ENCODE results near the gene RBFOX2. TPM values are rescaled to one million over a fixed set of nuclear protein-coding genes. Genes with fewer than 3 reads are reported as not detected.

Gene RBFOX2
- total RNA-seq, 2 donors from 2014 or later: 104 to 120 TPM

DNA sequence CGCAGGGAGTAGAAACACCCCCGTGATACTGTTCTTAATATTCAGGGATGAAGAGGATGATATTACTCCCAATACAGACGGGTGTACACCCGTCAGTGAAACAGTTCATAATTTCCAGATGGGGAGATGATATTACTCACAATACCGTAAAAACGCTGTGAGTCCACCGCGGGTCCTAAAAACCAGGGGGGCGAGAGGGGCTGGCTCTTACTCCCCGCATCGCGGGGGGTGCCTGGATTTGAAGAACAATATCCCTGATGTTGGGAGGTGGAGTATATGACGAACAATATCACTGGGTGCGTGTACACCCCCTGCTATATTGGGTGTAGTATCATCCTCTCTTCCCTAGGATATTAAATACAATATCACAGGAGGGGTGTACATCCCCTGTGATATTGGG is 331.5 kb downstream of the RBFOX2 start:
- DNase-seq: no peak
- H3K4me1 ChIP-seq (ENCODE audit: control insufficient read depth, insufficient read depth, low read length): no peaks in the 10 kb centered on the region
- no peaks in the 10 kb centered on the region for H3K9me3 Mint-ChIP-seq
- H3K4me3 Mint-ChIP-seq: no peak overlapping the region
- 81 to 90% methylated on average over 10 to 12 of the region's 14 CpGs for WGBS, 2 experiments (ENCODE audit: insufficient coverage in 1 of 2, insufficient read length in 1 of 2)
- peaks cover 10% of the 10 kb centered on the region for H3K27me3 ChIP-seq (ENCODE audit: control insufficient read depth, insufficient read depth, low read length, poor library complexity, severe bottlenecking)
- no peaks in the 10 kb centered on the region for H3K36me3 Mint-ChIP-seq (ENCODE audit: low read depth)
- H3K4me3 ChIP-seq (ENCODE audit: low read length): no peak overlapping the region
- H3K36me3 ChIP-seq (ENCODE audit: control insufficient read depth, insufficient read depth, low read length): no peaks in the 10 kb centered on the region
- H3K27me3 Mint-ChIP-seq (ENCODE audit: insufficient read depth): peaks cover 26% of the 10 kb centered on the region
- TF ChIP-seq, protein P1, sequence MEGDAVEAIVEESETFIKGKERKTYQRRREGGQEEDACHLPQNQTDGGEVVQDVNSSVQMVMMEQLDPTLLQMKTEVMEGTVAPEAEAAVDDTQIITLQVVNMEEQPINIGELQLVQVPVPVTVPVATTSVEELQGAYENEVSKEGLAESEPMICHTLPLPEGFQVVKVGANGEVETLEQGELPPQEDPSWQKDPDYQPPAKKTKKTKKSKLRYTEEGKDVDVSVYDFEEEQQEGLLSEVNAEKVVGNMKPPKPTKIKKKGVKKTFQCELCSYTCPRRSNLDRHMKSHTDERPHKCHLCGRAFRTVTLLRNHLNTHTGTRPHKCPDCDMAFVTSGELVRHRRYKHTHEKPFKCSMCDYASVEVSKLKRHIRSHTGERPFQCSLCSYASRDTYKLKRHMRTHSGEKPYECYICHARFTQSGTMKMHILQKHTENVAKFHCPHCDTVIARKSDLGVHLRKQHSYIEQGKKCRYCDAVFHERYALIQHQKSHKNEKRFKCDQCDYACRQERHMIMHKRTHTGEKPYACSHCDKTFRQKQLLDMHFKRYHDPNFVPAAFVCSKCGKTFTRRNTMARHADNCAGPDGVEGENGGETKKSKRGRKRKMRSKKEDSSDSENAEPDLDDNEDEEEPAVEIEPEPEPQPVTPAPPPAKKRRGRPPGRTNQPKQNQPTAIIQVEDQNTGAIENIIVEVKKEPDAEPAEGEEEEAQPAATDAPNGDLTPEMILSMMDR (conservative IDR thresholded peaks at IDR 0.05): no peak
- no peaks in the 10 kb centered on the region for H3K9me3 ChIP-seq (ENCODE audit: control insufficient read depth, low read length)
- no peak overlapping the region for H3K27ac ChIP-seq (ENCODE audit: low read depth, low read length)
- no peak overlapping the region for H3K9ac ChIP-seq (ENCODE audit: extremely low read depth, low read length, poor library complexity, severe bottlenecking)
- no peak overlapping the region for H3K27ac Mint-ChIP-seq
- H3K4me1 Mint-ChIP-seq: no peaks in the 10 kb centered on the region

DNA sequence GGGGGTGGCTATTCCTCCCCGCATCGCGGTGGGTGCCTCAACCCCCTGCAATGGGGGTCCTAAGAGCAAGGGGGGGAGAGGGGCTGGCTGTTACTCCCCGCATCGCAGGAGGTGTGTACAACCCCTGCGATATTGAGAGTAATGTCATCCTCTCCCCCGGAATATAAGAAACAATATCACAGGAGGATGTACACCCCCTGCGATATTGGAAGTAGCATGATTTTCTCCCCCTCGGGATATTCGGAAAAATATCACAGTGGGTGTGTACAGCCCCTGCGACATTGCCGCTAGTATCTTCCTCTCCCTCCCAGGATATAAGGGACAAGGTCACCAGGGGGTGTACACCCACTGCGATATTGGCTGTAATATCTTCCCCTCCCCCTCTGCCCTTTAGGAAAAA is 333.4 kb downstream of the RBFOX2 start:
- Histone ChIP-seq H3K27me3 (ENCODE audit: control insufficient read depth, insufficient read depth, low read length, poor library complexity, severe bottlenecking) (peaks cover 10% of the 10 kb centered on the region), H3K9me3 (ENCODE audit: control insufficient read depth, low read length) (no peaks in the 10 kb centered on the region), H3K36me3 (ENCODE audit: control insufficient read depth, insufficient read depth, low read length) (no peaks in the 10 kb centered on the region), H3K4me3 (ENCODE audit: low read length) (no peak overlapping the region), H3K27ac (ENCODE audit: low read depth, low read length) (no peak overlapping the region), H3K9ac (ENCODE audit: extremely low read depth, low read length, poor library complexity, severe bottlenecking) (no peak overlapping the region), H3K4me1 (ENCODE audit: control insufficient read depth, insufficient read depth, low read length) (no peaks in the 10 kb centered on the region)
- Mint-ChIP-seq H3K27ac (no peak overlapping the region), H3K36me3 (ENCODE audit: low read depth) (no peaks in the 10 kb centered on the region), H3K4me3 (no peak overlapping the region), H3K9me3 (no peaks in the 10 kb centered on the region), H3K4me1 (no peaks in the 10 kb centered on the region), H3K27me3 (ENCODE audit: insufficient read depth) (peaks cover 23% of the 10 kb centered on the region)
- DNase-seq: no peak
- 81 to 82% methylated on average over 7 to 13 of the region's 13 CpGs for WGBS, 2 experiments (ENCODE audit: insufficient coverage in 1 of 2, insufficient read length in 1 of 2)
- TF ChIP-seq, protein P1 (conservative IDR thresholded peaks at IDR 0.05): no peak

DNA sequence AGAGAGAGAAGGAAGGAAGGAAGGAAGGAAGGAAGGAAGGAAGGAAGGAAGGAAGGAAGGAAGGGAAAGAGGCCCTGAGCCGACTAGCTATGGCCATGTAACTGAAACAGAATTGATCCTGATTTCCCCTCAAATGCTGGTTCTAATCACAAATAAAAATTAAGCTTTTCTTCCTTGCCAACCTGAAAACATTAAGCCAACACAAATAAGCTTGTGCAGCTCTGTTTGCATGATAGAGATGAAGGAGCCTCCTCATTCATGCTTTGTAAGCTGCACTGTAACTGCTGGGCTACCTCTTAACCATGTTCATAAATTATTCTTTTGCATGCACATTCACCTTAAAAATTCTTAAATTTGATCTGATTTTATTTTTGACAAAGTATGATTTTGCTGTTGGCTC is 338.6 kb downstream of the RBFOX2 start:
- WGBS, 2 experiments (ENCODE audit: insufficient coverage in 1 of 2, insufficient read length in 1 of 2): 67% methylated on average over 1 of the region's 1 CpG; no CpG with 5 or more reads in 1 of the 2 experiments
- Histone ChIP-seq H3K36me3 (ENCODE audit: control insufficient read depth, insufficient read depth, low read length) (no peaks in the 10 kb centered on the region), H3K27me3 (ENCODE audit: control insufficient read depth, insufficient read depth, low read length, poor library complexity, severe bottlenecking) (peaks cover 10% of the 10 kb centered on the region), H3K9me3 (ENCODE audit: control insufficient read depth, low read length) (no peaks in the 10 kb centered on the region), H3K4me1 (ENCODE audit: control insufficient read depth, insufficient read depth, low read length) (no peaks in the 10 kb centered on the region), H3K9ac (ENCODE audit: extremely low read depth, low read length, poor library complexity, severe bottlenecking) (no peak overlapping the region), H3K4me3 (ENCODE audit: low read length) (no peak overlapping the region), H3K27ac (ENCODE audit: low read depth, low read length) (no peak overlapping the region)
- Mint-ChIP-seq H3K27me3 (ENCODE audit: insufficient read depth) (peaks cover 10% of the 10 kb centered on the region), H3K9me3 (peaks cover 4% of the 10 kb centered on the region), H3K36me3 (ENCODE audit: low read depth) (no peaks in the 10 kb centered on the region), H3K4me1 (no peaks in the 10 kb centered on the region), H3K4me3 (no peak overlapping the region), H3K27ac (no peak overlapping the region)
- DNase-seq: no peak
- TF ChIP-seq, protein P1 (conservative IDR thresholded peaks at IDR 0.05): no peak
